Prostate gland (tissue), 2 donors: ENCODE data around the gene LDLRAD4.

Experiments
- POLR2A ChIP-seq: fragments of 450-650 bp; IDR thresholded peaks from one replicate; pipeline ENCODE4 v1.6.1; 2016; ENCODE audit warnings: antibody characterized with exemption, mild to moderate bottlenecking
- POLR2AphosphoS5 ChIP-seq: sonication (generic); formaldehyde crosslinking; IDR thresholded peaks from one replicate; pipeline ENCODE4 v1.6.1; 2017; ENCODE audit warnings: antibody characterized with exemption
- TF ChIP-seq, protein P1 (sequence below), 4 experiments: fragments of 200-600 bp in 2 of 4; fragments of 450-650 bp in 2 of 4; sonication (generic) in 2 of 4; IDR thresholded peaks; 1 replicate in 3 of 4; 2 replicates in 1 of 4; pipeline ENCODE4 v1.5.1; 2016 to 2019; ENCODE audit warnings: antibody characterized with exemption in 4 of 4, mild to moderate bottlenecking in 2 of 4, moderate library complexity in 2 of 4

DNA sequence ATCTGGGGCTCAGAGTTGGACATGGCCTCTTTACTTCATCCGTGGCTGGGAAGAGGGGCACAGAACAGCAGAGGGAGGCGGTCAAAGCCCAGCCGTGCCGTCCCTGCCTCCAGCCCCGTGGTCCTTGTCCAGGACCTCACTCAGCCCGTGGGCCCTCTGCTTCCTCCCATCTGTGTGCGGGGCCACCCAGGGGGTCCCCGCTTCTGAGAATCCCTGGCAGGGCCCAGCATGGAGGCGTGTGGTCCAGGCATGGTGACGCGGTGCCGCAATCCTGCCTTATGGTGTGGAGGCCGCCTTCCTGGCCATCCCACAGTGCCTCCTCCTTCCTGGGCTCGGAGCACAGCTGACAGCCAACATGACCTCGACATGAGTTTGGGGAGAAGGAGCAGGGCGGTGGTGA lies 275.2 kb downstream of the LDLRAD4 start:
- TF ChIP-seq, protein P1, sequence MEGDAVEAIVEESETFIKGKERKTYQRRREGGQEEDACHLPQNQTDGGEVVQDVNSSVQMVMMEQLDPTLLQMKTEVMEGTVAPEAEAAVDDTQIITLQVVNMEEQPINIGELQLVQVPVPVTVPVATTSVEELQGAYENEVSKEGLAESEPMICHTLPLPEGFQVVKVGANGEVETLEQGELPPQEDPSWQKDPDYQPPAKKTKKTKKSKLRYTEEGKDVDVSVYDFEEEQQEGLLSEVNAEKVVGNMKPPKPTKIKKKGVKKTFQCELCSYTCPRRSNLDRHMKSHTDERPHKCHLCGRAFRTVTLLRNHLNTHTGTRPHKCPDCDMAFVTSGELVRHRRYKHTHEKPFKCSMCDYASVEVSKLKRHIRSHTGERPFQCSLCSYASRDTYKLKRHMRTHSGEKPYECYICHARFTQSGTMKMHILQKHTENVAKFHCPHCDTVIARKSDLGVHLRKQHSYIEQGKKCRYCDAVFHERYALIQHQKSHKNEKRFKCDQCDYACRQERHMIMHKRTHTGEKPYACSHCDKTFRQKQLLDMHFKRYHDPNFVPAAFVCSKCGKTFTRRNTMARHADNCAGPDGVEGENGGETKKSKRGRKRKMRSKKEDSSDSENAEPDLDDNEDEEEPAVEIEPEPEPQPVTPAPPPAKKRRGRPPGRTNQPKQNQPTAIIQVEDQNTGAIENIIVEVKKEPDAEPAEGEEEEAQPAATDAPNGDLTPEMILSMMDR (IDR thresholded peaks at IDR 0.05): no peak
- no peak for TF ChIP-seq POLR2AphosphoS5
- no peak for TF ChIP-seq POLR2A
